Spleen (tissue), 7 donors: ENCODE data around the gene IQSEC1.

Experiments used
- POLR2A ChIP-seq, 3 donors: fragments of 450-650 bp; IDR thresholded peaks; one replicate each; pipeline ENCODE4 v1.5.1; 2017; ENCODE audit warnings: antibody characterized with exemption in 3 of 3, mild to moderate bottlenecking in 1 of 3
- POLR2AphosphoS5 ChIP-seq, 3 donors: sonication (generic); formaldehyde crosslinking; IDR thresholded peaks; one replicate each; pipeline ENCODE4 v1.5.1; 2017; ENCODE audit warnings: antibody characterized with exemption in 3 of 3
- TF ChIP-seq, protein P1 (sequence below), 11 experiments: fragments of 200-600 bp in 7 of 11; fragments of 450-650 bp in 4 of 11; sonication (generic) in 4 of 11; IDR thresholded peaks in 8 of 11; conservative IDR thresholded peaks in 3 of 11; 1 replicate in 7 of 11; 2 replicates in 4 of 11; pipeline versions ENCODE4 v1.4.0 to v1.8.0; 2016 to 2021; ENCODE audit warnings: antibody characterized with exemption in 11 of 11, inconsistent platforms in 4 of 11, mild to moderate bottlenecking in 1 of 11
- donor health status: DM: no; HTN: no; CAD: no; lungs with moderate emphysema.
- donor health status: DM: no; HTN: no; CAD: no.
- donor health status: DM: no; HTN: no; CAD: no.

DNA sequence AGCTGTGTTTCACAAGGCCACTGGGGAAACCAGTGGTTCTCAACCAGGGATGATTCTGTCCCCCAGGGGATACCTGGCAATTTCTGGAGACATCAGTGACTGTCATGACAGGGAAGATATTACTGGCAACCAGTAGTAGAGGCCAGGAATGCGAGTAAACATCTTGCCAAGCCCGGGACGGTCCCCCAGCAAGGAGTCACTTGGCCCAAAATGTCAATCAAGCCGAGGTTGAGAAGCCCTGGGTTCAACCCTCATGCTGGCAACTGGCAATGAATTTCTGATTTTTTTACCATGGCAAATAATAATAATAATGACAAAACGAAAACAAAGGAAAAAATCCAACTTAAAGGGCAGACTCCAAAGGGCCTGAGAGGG is 166.3 kb downstream of the IQSEC1 start:
- TF ChIP-seq, protein P1, sequence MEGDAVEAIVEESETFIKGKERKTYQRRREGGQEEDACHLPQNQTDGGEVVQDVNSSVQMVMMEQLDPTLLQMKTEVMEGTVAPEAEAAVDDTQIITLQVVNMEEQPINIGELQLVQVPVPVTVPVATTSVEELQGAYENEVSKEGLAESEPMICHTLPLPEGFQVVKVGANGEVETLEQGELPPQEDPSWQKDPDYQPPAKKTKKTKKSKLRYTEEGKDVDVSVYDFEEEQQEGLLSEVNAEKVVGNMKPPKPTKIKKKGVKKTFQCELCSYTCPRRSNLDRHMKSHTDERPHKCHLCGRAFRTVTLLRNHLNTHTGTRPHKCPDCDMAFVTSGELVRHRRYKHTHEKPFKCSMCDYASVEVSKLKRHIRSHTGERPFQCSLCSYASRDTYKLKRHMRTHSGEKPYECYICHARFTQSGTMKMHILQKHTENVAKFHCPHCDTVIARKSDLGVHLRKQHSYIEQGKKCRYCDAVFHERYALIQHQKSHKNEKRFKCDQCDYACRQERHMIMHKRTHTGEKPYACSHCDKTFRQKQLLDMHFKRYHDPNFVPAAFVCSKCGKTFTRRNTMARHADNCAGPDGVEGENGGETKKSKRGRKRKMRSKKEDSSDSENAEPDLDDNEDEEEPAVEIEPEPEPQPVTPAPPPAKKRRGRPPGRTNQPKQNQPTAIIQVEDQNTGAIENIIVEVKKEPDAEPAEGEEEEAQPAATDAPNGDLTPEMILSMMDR (IDR thresholded peaks at IDR 0.05 in 8 of 11, conservative IDR thresholded peaks at IDR 0.05 in 3 of 11): no peak
- TF ChIP-seq POLR2A (IDR thresholded peaks at IDR 0.05) (no peak), POLR2AphosphoS5 (IDR thresholded peaks at IDR 0.05) (no peak)
